K562 (cell line): ENCODE measurements around the gene RFNG. TPM values are rescaled to one million over a fixed set of nuclear protein-coding genes. Genes with fewer than 3 reads are reported as not detected.

Experiments used
- CBX5 ChIP-seq: IDR thresholded peaks from 2 replicates; pipeline ENCODE4 v1.6.1; 2014; ENCODE audit warnings: low read depth, borderline replicate concordance
- CHD2 ChIP-seq: IDR thresholded peaks from 2 replicates; pipeline ENCODE4 v1.6.1; 2011; ENCODE audit warnings: low read depth, low read length
- CHD4 ChIP-seq: fragments of 200-600 bp; sonication (generic); IDR thresholded peaks from 3 replicates; pipeline ENCODE4 v1.6.1; 2012; ENCODE audit warnings: low read depth, mild to moderate bottlenecking, mixed read lengths, low read length, inconsistent platforms; ENCODE audit not compliant: insufficient read depth, insufficient replicate concordance, poor library complexity, severe bottlenecking
- ETS2 ChIP-seq: IDR thresholded peaks from 2 replicates; pipeline ENCODE4 v1.6.1; 2016; ENCODE audit warnings: borderline replicate concordance, missing genetic modification characterization, mild to moderate bottlenecking, moderate library complexity, missing compliant biosample characterization; ENCODE audit not compliant: poor library complexity, severe bottlenecking
- HCFC1 ChIP-seq: IDR thresholded peaks from 2 replicates; pipeline ENCODE4 v1.6.1; 2012; ENCODE audit warnings: low read depth, low read length, improper control_type of control experiment
- HNRNPK ChIP-seq: fragments of 200-400 bp; formaldehyde crosslinking; IDR thresholded peaks from one replicate; pipeline ENCODE4 v1.6.1; 2018; ENCODE audit warnings: mild to moderate bottlenecking, low read depth, low read length; ENCODE audit not compliant: poor library complexity, severe bottlenecking
- HNRNPL ChIP-seq: fragments of 200-400 bp; formaldehyde crosslinking; IDR thresholded peaks from 2 replicates; pipeline ENCODE4 v1.6.1; 2017; ENCODE audit warnings: low read depth, mild to moderate bottlenecking, low read length
- KHSRP ChIP-seq: fragments of 450-650 bp; IDR thresholded peaks from 2 replicates; pipeline ENCODE4 v1.6.1; 2017
- NEUROD1 ChIP-seq: fragments of 150-350 bp; IDR thresholded peaks from 2 replicates; pipeline ENCODE4 v1.6.1; 2014; ENCODE audit warnings: borderline replicate concordance, low read length, low read depth; ENCODE audit not compliant: partially characterized antibody
- SNRNP70 ChIP-seq: fragments of 200-400 bp; formaldehyde crosslinking; optimal IDR thresholded peaks from 2 replicates; pipeline ENCODE3; 2017; ENCODE audit warnings: low read depth, low read length
- SP1 ChIP-seq: sonication (generic); formaldehyde crosslinking; IDR thresholded peaks from 2 replicates; pipeline ENCODE4 v1.8.1; 2022; ENCODE audit warnings: mild to moderate bottlenecking, missing genetic modification reagents
- TAF15 ChIP-seq: fragments of 200-400 bp; formaldehyde crosslinking; IDR thresholded peaks from 2 replicates; pipeline ENCODE4 v1.6.1; 2017; ENCODE audit warnings: mild to moderate bottlenecking, low read depth, low read length, moderate library complexity
- XRCC5 ChIP-seq: fragments of 200-400 bp; formaldehyde crosslinking; IDR thresholded peaks from 2 replicates; pipeline ENCODE4 v1.6.1; 2017; ENCODE audit warnings: low read depth, mild to moderate bottlenecking, low read length
- ZNF778 ChIP-seq: fragments of 450-650 bp; formaldehyde crosslinking; IDR thresholded peaks from 2 replicates; pipeline ENCODE4 v1.4.0; 2020; ENCODE audit warnings: mild to moderate bottlenecking, moderate library complexity
- polyA plus RNA-seq, 8 experiments: library from polyadenylated mRNA; depleted of rRNA in 4 of 8; stranded (reverse) in 5 of 8; unstranded in 3 of 8; fragments of >200 nt; fragmentation: Nextera tagmentation in 2 of 8; fragmentation: Illumina TruSeq in 1 of 8; extraction: Ambion mirVana in 2 of 8; extraction: Trizol in 1 of 8; gene quantifications; 2 replicates each; pipeline versions ENCODE4 v1.2.1 to v1.2.3, GENCODE V29; 2011 to 2014; ENCODE audit warnings: inconsistent platforms in 1 of 8, missing spikeins in 1 of 8
- total RNA-seq, 7 experiments: library from RNA; depleted of rRNA in 6 of 7; stranded (reverse); fragments of >200 nt in 6 of 7; fragmentation: Illumina TruSeq in 2 of 7; extraction: Trizol in 2 of 7; gene quantifications; 2 replicates each; pipeline versions ENCODE4 v1.2.1 to v1.2.3, GENCODE V29; 2011 to 2021; ENCODE audit warnings: low replicate concordance in 1 of 7
- TF ChIP-seq, protein P1 (sequence below), 2 experiments: fragments of 250-450 bp in 1 of 2; fragments of 450-650 bp in 1 of 2; sonication (Bioruptor Pico) in 1 of 2; IDR thresholded peaks; 2 replicates each; pipeline versions ENCODE4 v1.6.1 to v1.8.0; 2016 to 2021; ENCODE audit warnings: mild to moderate bottlenecking in 2 of 2, moderate library complexity in 2 of 2, missing compliant biosample characterization in 1 of 2, missing genetic modification characterization in 1 of 2
- TF ChIP-seq, protein P2 (sequence below): fragments of 200-800 bp; sonication (Bioruptor generic); IDR thresholded peaks from 2 replicates; pipeline ENCODE4 v1.6.1; 2017; ENCODE audit warnings: missing genetic modification characterization, missing compliant biosample characterization
- TF ChIP-seq, protein P3 (sequence below): conservative IDR thresholded peaks from 2 replicates; pipeline ENCODE4 v1.6.1; 2011; ENCODE audit warnings: low read depth, mild to moderate bottlenecking, low read length; ENCODE audit not compliant: control insufficient read depth
- TF ChIP-seq, protein P4 (sequence below), 2 experiments: fragments of 450-650 bp; IDR thresholded peaks; 2 replicates each; pipeline ENCODE4 v1.6.1; 2018; ENCODE audit warnings: mild to moderate bottlenecking in 2 of 2, low read depth in 1 of 2; ENCODE audit not compliant: partially characterized antibody in 2 of 2
- TF ChIP-seq, protein P5 (sequence below): fragments of 250-450 bp; sonication (Bioruptor Pico); IDR thresholded peaks from 2 replicates; pipeline ENCODE4 v1.8.0; 2022; ENCODE audit warnings: inconsistent platforms

RFNG gene
- total and polyA plus RNA-seq, 9 of the 15 experiments (the other 6 are each of a cell fraction or from before 2014, with no cell fraction given) = 0.32 to 32.8 (median 9.5) TPM

DNA sequence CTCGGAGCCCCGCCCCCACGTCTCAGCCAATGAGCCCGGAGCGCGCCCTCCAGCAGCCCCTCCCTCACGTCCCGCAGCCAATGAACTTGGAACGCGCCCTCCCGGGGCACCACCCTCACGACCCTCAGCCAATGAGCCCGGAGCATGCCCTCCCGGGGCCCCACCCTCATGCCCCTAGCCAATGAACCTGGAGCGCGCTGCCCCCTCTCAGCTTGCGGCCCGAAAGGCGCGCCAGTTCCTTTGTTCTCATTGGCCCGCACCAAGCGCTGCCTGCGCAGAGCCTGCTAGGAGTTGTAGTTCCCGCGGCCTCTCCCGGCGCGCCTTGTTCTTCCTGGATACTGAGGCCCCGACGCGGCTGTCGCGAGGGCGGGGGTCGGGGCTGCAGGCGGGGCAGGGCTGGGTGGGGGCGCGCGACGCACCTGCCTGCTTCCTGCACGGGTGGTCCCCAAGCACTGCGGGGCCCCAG, 28.6 kb downstream of the RFNG start, which contains the start of gene LRRC45 (continued):
- no peak for TF ChIP-seq CBX5
- TF ChIP-seq, protein P1, sequence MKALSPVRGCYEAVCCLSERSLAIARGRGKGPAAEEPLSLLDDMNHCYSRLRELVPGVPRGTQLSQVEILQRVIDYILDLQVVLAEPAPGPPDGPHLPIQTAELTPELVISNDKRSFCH (CRISPR knock-in tag; IDR thresholded peaks at IDR 0.05) = no peak
- TF ChIP-seq, protein P1 (tag; IDR thresholded peaks at IDR 0.05) = no peak
- no peak for TF ChIP-seq KHSRP
- no peak for TF ChIP-seq SNRNP70
- peak; percentile 93 for TF ChIP-seq HCFC1
- no peak for TF ChIP-seq XRCC5
- TF ChIP-seq CHD4 = no peak
- no peak for TF ChIP-seq ETS2 (tag)
- TF ChIP-seq, protein P2, sequence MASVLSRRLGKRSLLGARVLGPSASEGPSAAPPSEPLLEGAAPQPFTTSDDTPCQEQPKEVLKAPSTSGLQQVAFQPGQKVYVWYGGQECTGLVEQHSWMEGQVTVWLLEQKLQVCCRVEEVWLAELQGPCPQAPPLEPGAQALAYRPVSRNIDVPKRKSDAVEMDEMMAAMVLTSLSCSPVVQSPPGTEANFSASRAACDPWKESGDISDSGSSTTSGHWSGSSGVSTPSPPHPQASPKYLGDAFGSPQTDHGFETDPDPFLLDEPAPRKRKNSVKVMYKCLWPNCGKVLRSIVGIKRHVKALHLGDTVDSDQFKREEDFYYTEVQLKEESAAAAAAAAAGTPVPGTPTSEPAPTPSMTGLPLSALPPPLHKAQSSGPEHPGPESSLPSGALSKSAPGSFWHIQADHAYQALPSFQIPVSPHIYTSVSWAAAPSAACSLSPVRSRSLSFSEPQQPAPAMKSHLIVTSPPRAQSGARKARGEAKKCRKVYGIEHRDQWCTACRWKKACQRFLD (CRISPR knock-in tag) = no peak
- no peak for TF ChIP-seq ZNF778 (CRISPR knock-in tag)
- TF ChIP-seq, protein P3, sequence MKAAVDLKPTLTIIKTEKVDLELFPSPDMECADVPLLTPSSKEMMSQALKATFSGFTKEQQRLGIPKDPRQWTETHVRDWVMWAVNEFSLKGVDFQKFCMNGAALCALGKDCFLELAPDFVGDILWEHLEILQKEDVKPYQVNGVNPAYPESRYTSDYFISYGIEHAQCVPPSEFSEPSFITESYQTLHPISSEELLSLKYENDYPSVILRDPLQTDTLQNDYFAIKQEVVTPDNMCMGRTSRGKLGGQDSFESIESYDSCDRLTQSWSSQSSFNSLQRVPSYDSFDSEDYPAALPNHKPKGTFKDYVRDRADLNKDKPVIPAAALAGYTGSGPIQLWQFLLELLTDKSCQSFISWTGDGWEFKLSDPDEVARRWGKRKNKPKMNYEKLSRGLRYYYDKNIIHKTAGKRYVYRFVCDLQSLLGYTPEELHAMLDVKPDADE = 0 out of 2 replicates have a peak, but pooled peaks have one; percentile 58
- TF ChIP-seq, protein P4, sequence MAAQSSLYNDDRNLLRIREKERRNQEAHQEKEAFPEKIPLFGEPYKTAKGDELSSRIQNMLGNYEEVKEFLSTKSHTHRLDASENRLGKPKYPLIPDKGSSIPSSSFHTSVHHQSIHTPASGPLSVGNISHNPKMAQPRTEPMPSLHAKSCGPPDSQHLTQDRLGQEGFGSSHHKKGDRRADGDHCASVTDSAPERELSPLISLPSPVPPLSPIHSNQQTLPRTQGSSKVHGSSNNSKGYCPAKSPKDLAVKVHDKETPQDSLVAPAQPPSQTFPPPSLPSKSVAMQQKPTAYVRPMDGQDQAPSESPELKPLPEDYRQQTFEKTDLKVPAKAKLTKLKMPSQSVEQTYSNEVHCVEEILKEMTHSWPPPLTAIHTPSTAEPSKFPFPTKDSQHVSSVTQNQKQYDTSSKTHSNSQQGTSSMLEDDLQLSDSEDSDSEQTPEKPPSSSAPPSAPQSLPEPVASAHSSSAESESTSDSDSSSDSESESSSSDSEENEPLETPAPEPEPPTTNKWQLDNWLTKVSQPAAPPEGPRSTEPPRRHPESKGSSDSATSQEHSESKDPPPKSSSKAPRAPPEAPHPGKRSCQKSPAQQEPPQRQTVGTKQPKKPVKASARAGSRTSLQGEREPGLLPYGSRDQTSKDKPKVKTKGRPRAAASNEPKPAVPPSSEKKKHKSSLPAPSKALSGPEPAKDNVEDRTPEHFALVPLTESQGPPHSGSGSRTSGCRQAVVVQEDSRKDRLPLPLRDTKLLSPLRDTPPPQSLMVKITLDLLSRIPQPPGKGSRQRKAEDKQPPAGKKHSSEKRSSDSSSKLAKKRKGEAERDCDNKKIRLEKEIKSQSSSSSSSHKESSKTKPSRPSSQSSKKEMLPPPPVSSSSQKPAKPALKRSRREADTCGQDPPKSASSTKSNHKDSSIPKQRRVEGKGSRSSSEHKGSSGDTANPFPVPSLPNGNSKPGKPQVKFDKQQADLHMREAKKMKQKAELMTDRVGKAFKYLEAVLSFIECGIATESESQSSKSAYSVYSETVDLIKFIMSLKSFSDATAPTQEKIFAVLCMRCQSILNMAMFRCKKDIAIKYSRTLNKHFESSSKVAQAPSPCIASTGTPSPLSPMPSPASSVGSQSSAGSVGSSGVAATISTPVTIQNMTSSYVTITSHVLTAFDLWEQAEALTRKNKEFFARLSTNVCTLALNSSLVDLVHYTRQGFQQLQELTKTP (IDR thresholded peaks at IDR 0.05; ENCODE audit: low read depth in 1 of 2, partially characterized antibody in 2 of 2) = peak in 1 of 2 experiments; percentile 70
- TF ChIP-seq HNRNPK = no peak
- TF ChIP-seq SP1 (CRISPR knock-in tag) = peak; percentile 98
- TF ChIP-seq HNRNPL = no peak
- no peak for TF ChIP-seq TAF15
- TF ChIP-seq NEUROD1 = peak; percentile 96
- peak; percentile 83 for TF ChIP-seq CHD2
- TF ChIP-seq, protein P5, sequence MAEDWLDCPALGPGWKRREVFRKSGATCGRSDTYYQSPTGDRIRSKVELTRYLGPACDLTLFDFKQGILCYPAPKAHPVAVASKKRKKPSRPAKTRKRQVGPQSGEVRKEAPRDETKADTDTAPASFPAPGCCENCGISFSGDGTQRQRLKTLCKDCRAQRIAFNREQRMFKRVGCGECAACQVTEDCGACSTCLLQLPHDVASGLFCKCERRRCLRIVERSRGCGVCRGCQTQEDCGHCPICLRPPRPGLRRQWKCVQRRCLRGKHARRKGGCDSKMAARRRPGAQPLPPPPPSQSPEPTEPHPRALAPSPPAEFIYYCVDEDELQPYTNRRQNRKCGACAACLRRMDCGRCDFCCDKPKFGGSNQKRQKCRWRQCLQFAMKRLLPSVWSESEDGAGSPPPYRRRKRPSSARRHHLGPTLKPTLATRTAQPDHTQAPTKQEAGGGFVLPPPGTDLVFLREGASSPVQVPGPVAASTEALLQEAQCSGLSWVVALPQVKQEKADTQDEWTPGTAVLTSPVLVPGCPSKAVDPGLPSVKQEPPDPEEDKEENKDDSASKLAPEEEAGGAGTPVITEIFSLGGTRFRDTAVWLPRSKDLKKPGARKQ (CRISPR knock-in tag) = no peak
